IMR-90 (cell line): ENCODE data around the gene ACY1. TPM values are rescaled to one million over a fixed set of nuclear protein-coding genes. Genes with fewer than 3 reads are reported as not detected.

Experiments
- ATAC-seq: fragments of 200-7000 bp; cut with Tn5 transposase; 2 replicates; pipeline ENCODE4 v1.9.1; 2020; ENCODE audit warnings: low read depth, mild to moderate bottlenecking, moderate library complexity
- BruUV-seq: library from RNA; stranded (reverse); fragments of 400-500 nt; replicated peaks from 2 replicates; lab custom pipeline; 2021; lab: Mats Ljungman, UMichigan
- CTCF ChIA-PET: fragments of 300-600 bp; formaldehyde crosslinking; extraction: SDS; loops from one replicate; lab custom pipeline; 2021; ENCODE audit warnings: antibody characterized with exemption; lab: Yijun Ruan, JAX
- POLR2A ChIA-PET: fragments of 300-600 bp; sonication (Branson Sonifier 250); formaldehyde crosslinking; loops from one replicate; lab custom pipeline; 2022; ENCODE audit warnings: antibody characterized with exemption; ENCODE audit not compliant: unreplicated experiment; lab: Charles Lee
- DNase-seq: peaks from one replicate; pipeline ENCODE4 v3.0.0; 2013
- H2AFZ ChIP-seq: replicated peaks from 2 replicates; pipeline ENCODE3; 2013; ENCODE audit warnings: low read length, mild to moderate bottlenecking; ENCODE audit not compliant: poor library complexity
- H2AK5ac ChIP-seq: 2 replicates; pipeline ENCODE4 v1.6.1; 2013; ENCODE audit warnings: low read depth, low read length, inconsistent platforms
- H2AK9ac ChIP-seq: replicated peaks from 2 replicates; pipeline ENCODE3; 2013; ENCODE audit warnings: mild to moderate bottlenecking, low read depth, low read length, moderate library complexity; ENCODE audit not compliant: poor library complexity
- H2BK120ac ChIP-seq: 2 replicates; pipeline ENCODE4 v1.6.1; 2013; ENCODE audit warnings: low read depth, low read length, inconsistent platforms
- H2BK15ac ChIP-seq: 3 replicates; pipeline ENCODE4 v1.6.1; 2013; ENCODE audit warnings: low read depth, low read length, inconsistent platforms
- H2BK20ac ChIP-seq: 2 replicates; pipeline ENCODE4 v1.6.1; 2013; ENCODE audit warnings: low read depth, mild to moderate bottlenecking, inconsistent platforms, low read length, moderate library complexity
- H2BK5ac ChIP-seq: 2 replicates; pipeline ENCODE4 v1.6.1; 2013; ENCODE audit warnings: mild to moderate bottlenecking, low read depth, low read length, inconsistent platforms; ENCODE audit not compliant: poor library complexity, severe bottlenecking
- H3K14ac ChIP-seq: replicated peaks from 2 replicates; pipeline ENCODE4 v1.6.1; 2013; ENCODE audit warnings: low read depth, low read length, inconsistent platforms
- H3K18ac ChIP-seq: 2 replicates; pipeline ENCODE4 v1.6.1; 2013; ENCODE audit warnings: low read depth, low read length, control low read depth
- H3K23ac ChIP-seq: 2 replicates; pipeline ENCODE4 v1.6.1; 2013; ENCODE audit warnings: low read depth, low read length, inconsistent platforms
- H3K27ac ChIP-seq: 2 replicates; pipeline ENCODE4 v1.5.1; 2013; ENCODE audit warnings: mild to moderate bottlenecking, control low read depth, low read length; ENCODE audit not compliant: insufficient read depth
- H3K27me3 ChIP-seq: 2 replicates; pipeline ENCODE4 v1.6.1; 2013; ENCODE audit warnings: low read length; ENCODE audit not compliant: control insufficient read depth, insufficient read depth
- H3K36me3 ChIP-seq: 2 replicates; pipeline ENCODE4 v1.6.1; 2013; ENCODE audit warnings: low read length, mixed read lengths; ENCODE audit not compliant: control insufficient read depth, insufficient read depth
- H3K4ac ChIP-seq: 2 replicates; pipeline ENCODE4 v1.6.1; 2013; ENCODE audit warnings: low read depth, low read length, inconsistent platforms
- H3K4me1 ChIP-seq: 2 replicates; pipeline ENCODE4 v1.6.1; 2013; ENCODE audit warnings: low read length, mixed read lengths; ENCODE audit not compliant: control insufficient read depth, insufficient read depth
- H3K4me2 ChIP-seq: 2 replicates; pipeline ENCODE4 v1.6.1; 2013; ENCODE audit warnings: low read depth, mild to moderate bottlenecking, control low read depth, low read length, moderate library complexity
- H3K4me3 ChIP-seq: 2 replicates; pipeline ENCODE4 v1.5.1; 2013; ENCODE audit warnings: low read depth, mild to moderate bottlenecking, control low read depth, low read length, moderate library complexity; ENCODE audit not compliant: insufficient read depth
- H3K56ac ChIP-seq: 2 replicates; pipeline ENCODE4 v1.6.1; 2013; ENCODE audit warnings: low read length, inconsistent platforms; ENCODE audit not compliant: insufficient read depth; ENCODE audit errors: extremely low read depth
- H3K79me1 ChIP-seq, 2 experiments: 2 replicates each; pipeline ENCODE4 v1.6.1; 2013; ENCODE audit warnings: low read length in 2 of 2, inconsistent platforms in 1 of 2, low read depth in 1 of 2
- H3K9ac ChIP-seq: 2 replicates; pipeline ENCODE4 v1.6.1; 2013; ENCODE audit warnings: low read depth, low read length, control low read depth
- H3K9me1 ChIP-seq: 2 replicates; pipeline ENCODE4 v1.6.1; 2013; ENCODE audit warnings: low read length, inconsistent platforms; ENCODE audit not compliant: insufficient read depth
- H3K9me3 ChIP-seq: 2 replicates; pipeline ENCODE4 v1.6.1; 2013; ENCODE audit warnings: low read length; ENCODE audit not compliant: control insufficient read depth, insufficient read depth
- H4K20me1 ChIP-seq: 2 replicates; pipeline ENCODE4 v1.6.1; 2013; ENCODE audit warnings: low read length, inconsistent platforms; ENCODE audit not compliant: insufficient read depth
- H4K5ac ChIP-seq: 2 replicates; pipeline ENCODE4 v1.6.1; 2013; ENCODE audit warnings: mild to moderate bottlenecking, low read depth, low read length, control low read depth
- H4K8ac ChIP-seq, 2 experiments: 2 replicates each; pipeline ENCODE4 v1.6.1; 2013; ENCODE audit warnings: low read depth in 2 of 2, low read length in 2 of 2, control low read depth in 1 of 2, inconsistent platforms in 1 of 2
- H4K91ac ChIP-seq: 2 replicates; pipeline ENCODE4 v1.6.1; 2013; ENCODE audit warnings: low read depth, low read length, inconsistent platforms; ENCODE audit not compliant: insufficient read depth
- CEBPB ChIP-seq: IDR thresholded peaks from 2 replicates; pipeline ENCODE4 v1.6.1; 2012; ENCODE audit warnings: low read depth, low read length, improper control_type of control experiment
- CHD1 ChIP-seq: IDR thresholded peaks from 2 replicates; pipeline ENCODE4 v1.6.1; 2012; ENCODE audit warnings: low read depth, low read length, improper control_type of control experiment
- FOS ChIP-seq: fragments of 150-350 bp; IDR thresholded peaks from 2 replicates; pipeline ENCODE4 v1.6.1; 2016; ENCODE audit warnings: low read depth, low read length
- MXI1 ChIP-seq: IDR thresholded peaks from 2 replicates; pipeline ENCODE4 v1.6.1; 2012; ENCODE audit warnings: low read depth, mild to moderate bottlenecking, low read length, moderate library complexity, borderline replicate concordance
- POLR2A ChIP-seq: IDR thresholded peaks from 2 replicates; pipeline ENCODE4 v1.6.1; 2012; ENCODE audit warnings: mild to moderate bottlenecking, low read depth, low read length
- RCOR1 ChIP-seq: IDR thresholded peaks from 2 replicates; pipeline ENCODE4 v1.6.1; 2012; ENCODE audit warnings: mild to moderate bottlenecking, low read length, improper control_type of control experiment; ENCODE audit not compliant: insufficient replicate concordance
- WGBS, 2 experiments: methylation state at CpG; one replicate each; pipeline versions ENCODE4 v1.1.5 to v1.1.7; 2013; ENCODE audit warnings: missing lambda C conversion rate in 2 of 2; ENCODE audit not compliant: insufficient read length in 1 of 2; ENCODE audit errors: extremely low coverage in 2 of 2; 5-methylcytosine and 5-hydroxymethylcytosine counted together
- dilution Hi-C: fragments of 300-500 bp; cut with HindIII; formaldehyde crosslinking; loops from one replicate; pipeline ENCODE4 v1.14.3; 2018; ENCODE audit warnings: low sequenced_read_pairs; ENCODE audit not compliant: unreplicated experiment
- in situ Hi-C: fragments of 300-500 bp; cut with MboI; formaldehyde crosslinking; loops from 3 replicates; pipeline ENCODE4 v1.14.3; 2019; ENCODE audit warnings: low sequenced_read_pairs, inconsistent platforms, mixed read lengths
- intact Hi-C: fragments of 100-400 bp; cut with micrococcal nuclease; formaldehyde crosslinking; loops from 2 replicates; pipeline ENCODE4 v1.10.0; 2022
- polyA plus RNA-seq, 3 experiments: library from polyadenylated mRNA; depleted of rRNA; stranded (reverse); fragments of >200 nt; gene quantifications; 2 replicates each; pipeline ENCODE4 v1.2.3, GENCODE V29; 2012; ENCODE audit warnings: low replicate concordance in 1 of 3
- total RNA-seq: library from RNA; depleted of rRNA; stranded (reverse); fragments of >200 nt; gene quantifications from 2 replicates; pipeline ENCODE4 v1.2.3, GENCODE V29; 2012
- TF ChIP-seq, protein P1 (sequence below): conservative IDR thresholded peaks from 2 replicates; pipeline ENCODE4 v1.5.1; 2012; ENCODE audit warnings: mild to moderate bottlenecking, low read depth, low read length, improper control_type of control experiment

Gene ACY1
- total and polyA plus RNA-seq, 2 of the 4 experiments (the other 2 are of a cell fraction), result 22.0 to 47.1 TPM

DNA sequence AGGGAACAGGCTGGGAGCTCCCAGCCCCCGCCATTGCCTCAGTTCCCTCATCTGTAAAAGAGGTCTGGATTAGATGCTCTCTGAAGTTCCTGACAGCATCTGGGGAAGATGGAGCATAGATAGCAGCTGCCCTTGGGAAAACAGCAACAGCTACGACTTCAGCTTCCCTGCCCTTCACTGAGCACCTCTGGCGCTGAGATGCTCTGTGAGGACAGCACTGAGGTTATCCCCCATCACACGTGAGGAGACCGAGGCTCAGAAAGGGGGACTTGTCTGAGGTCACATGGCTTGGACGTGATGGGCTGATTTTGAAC lies 23.4 kb downstream of the ACY1 start:
- no peak overlapping the region for H2BK15ac ChIP-seq
- peaks cover 11% of the 10 kb centered on the region for H3K4me1 ChIP-seq
- H4K8ac ChIP-seq, result no peak overlapping the region; a peak in 1 of 4 replicates
- DNase-seq (no peak), ATAC-seq (no peak)
- H2BK20ac ChIP-seq, result no peak overlapping the region; the same call in 1 of the 2 replicates
- H3K9me1 ChIP-seq, result no peaks in the 10 kb centered on the region
- no peak overlapping the region for H3K56ac ChIP-seq
- in situ Hi-C loops (no loop called here), dilution Hi-C loops (no loop called here), intact Hi-C loops (no loop called here)
- H4K91ac ChIP-seq, result no peak overlapping the region
- no peak overlapping the region for H2BK120ac ChIP-seq
- CTCF ChIA-PET, result interaction anchor here (1.2 kb wide), 1 partner anchor 116 kb away, joined by 3 read pairs; no protein-coding TSS in a partner anchor
- no peaks in the 10 kb centered on the region for H4K20me1 ChIP-seq
- no peak overlapping the region for H3K4ac ChIP-seq
- no peak overlapping the region for H3K4me2 ChIP-seq
- no peaks in the 10 kb centered on the region for H3K36me3 ChIP-seq
- no peak overlapping the region for H3K27ac ChIP-seq
- no peak overlapping the region for H3K9ac ChIP-seq
- no peak overlapping the region for H3K4me3 ChIP-seq
- H2AK9ac ChIP-seq, result no peak overlapping the region
- H2BK5ac ChIP-seq, result no peak overlapping the region
- H3K9me3 ChIP-seq, result no peaks in the 10 kb centered on the region
- TF ChIP-seq FOS, result no peak
- TF ChIP-seq POLR2A, result no peak
- no peak for TF ChIP-seq CHD1
- TF ChIP-seq RCOR1, result no peak
- TF ChIP-seq MXI1, result no peak
- no peak for TF ChIP-seq CEBPB
- TF ChIP-seq, protein P1, sequence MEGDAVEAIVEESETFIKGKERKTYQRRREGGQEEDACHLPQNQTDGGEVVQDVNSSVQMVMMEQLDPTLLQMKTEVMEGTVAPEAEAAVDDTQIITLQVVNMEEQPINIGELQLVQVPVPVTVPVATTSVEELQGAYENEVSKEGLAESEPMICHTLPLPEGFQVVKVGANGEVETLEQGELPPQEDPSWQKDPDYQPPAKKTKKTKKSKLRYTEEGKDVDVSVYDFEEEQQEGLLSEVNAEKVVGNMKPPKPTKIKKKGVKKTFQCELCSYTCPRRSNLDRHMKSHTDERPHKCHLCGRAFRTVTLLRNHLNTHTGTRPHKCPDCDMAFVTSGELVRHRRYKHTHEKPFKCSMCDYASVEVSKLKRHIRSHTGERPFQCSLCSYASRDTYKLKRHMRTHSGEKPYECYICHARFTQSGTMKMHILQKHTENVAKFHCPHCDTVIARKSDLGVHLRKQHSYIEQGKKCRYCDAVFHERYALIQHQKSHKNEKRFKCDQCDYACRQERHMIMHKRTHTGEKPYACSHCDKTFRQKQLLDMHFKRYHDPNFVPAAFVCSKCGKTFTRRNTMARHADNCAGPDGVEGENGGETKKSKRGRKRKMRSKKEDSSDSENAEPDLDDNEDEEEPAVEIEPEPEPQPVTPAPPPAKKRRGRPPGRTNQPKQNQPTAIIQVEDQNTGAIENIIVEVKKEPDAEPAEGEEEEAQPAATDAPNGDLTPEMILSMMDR, result no peak
- H3K79me1 ChIP-seq, result no peaks in the 10 kb centered on the region
- H3K14ac ChIP-seq, result no peak overlapping the region
- no peak overlapping the region for H3K18ac ChIP-seq
- POLR2A ChIA-PET, result no interaction called here
- no TSS peak for BruUV-seq
- H2AFZ ChIP-seq, result peak overlapping the region; percentile 5
- H2AK5ac ChIP-seq, result no peak overlapping the region; the same call in 1 of the 2 replicates
- no CpG with 5 or more reads among the region's 6 CpGs for WGBS, 2 experiments
- no peak overlapping the region for H3K23ac ChIP-seq
- H3K27me3 ChIP-seq, result no peaks in the 10 kb centered on the region
- H4K5ac ChIP-seq, result no peak overlapping the region
